ENCODE measurements around the gene GTPBP1. TPM values are rescaled to one million over a fixed set of nuclear protein-coding genes. Genes with fewer than 3 reads are reported as not detected.
A peak's percentile ranks its signal among the peaks of the same experiment; 100 is the strongest.

The GTPBP1 gene
- total and polyA plus RNA-seq, 8 donors: 42.3 to 51.0 (median 46.3) TPM

DNA sequence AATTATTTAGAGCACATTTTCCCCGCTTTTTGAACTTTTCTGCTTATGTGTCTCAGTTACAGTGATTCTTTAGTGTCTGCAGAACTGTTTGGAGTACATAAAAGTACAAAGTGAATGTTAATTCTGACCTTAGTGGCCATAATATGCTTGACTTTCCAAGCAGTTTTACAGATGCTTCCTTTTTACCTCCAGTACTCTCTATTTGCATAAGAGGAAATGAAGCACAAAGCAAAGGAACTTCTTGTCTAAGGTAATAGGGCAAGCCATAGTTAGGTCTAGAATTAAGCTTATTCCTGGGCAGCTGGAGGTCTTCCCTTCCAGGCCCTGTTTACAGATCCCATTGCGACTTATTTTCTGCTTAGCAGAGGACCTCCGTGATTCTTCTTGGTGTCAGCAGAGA is 3.6 kb downstream of the GTPBP1 start:
- DNase-seq: no peak
- no peaks in the 10 kb centered on the region for H3K27me3 ChIP-seq
- H3K4me1 ChIP-seq: peaks cover 12 to 79% of the 10 kb centered on the region in 2 donors
- no peak for TF ChIP-seq CTCF (IDR thresholded peaks at IDR 0.05)
- no peak overlapping the region for H3K4me3 ChIP-seq
- peaks cover 0 to 13% of the 10 kb centered on the region in 2 donors for H3K36me3 ChIP-seq
- intact Hi-C loops (cut with DNase I): no loop called here
- H3K27ac ChIP-seq: peak overlapping the region in 1 of 2 donors; percentile 55
- no peak for ATAC-seq
- H3K9me3 ChIP-seq: no peaks in the 10 kb centered on the region

DNA sequence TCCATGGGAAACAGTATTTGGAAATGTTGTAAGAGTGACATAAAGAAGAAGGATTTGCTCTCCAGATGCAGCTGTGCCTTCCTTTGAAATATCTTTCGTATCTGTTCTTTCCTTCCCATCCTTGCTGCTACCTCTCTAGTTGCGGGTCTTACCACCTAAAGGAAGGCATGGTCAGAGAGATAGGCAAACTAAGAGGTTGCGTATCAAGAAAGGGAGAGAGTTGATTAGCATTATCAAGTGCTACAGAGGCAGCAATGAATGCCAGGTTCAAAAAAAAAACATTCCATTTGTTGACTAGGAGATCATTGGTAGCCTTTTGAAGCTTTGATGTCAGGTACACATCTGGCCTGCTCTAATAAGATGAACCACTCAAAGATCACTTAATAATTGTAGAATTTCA is 4.6 kb downstream of the GTPBP1 start:
- peaks cover 0 to 16% of the 10 kb centered on the region in 2 donors for H3K36me3 ChIP-seq
- no peaks in the 10 kb centered on the region for H3K9me3 ChIP-seq
- H3K4me3 ChIP-seq: no peak overlapping the region
- ATAC-seq: no peak
- H3K27ac ChIP-seq: peak overlapping the region in 1 of 2 donors; percentile 55
- no peak for TF ChIP-seq CTCF (IDR thresholded peaks at IDR 0.05)
- H3K27me3 ChIP-seq: no peaks in the 10 kb centered on the region
- H3K4me1 ChIP-seq: peaks cover 12 to 82% of the 10 kb centered on the region in 2 donors
- DNase-seq: no peak
- intact Hi-C loops (cut with DNase I): no loop called here

- Histone ChIP-seq H3K9me3 (no peaks in the 10 kb centered on the region), H3K4me1 (peaks cover 12 to 84% of the 10 kb centered on the region in 2 donors), H3K27me3 (no peaks in the 10 kb centered on the region), H3K27ac (no peak overlapping the region), H3K4me3 (no peak overlapping the region), H3K36me3 (peaks cover 0 to 19% of the 10 kb centered on the region in 2 donors)
- DNase-seq: no peak
- no peak for ATAC-seq
- TF ChIP-seq CTCF (IDR thresholded peaks at IDR 0.05): no peak
- intact Hi-C loops (cut with DNase I): no loop called here
Measured at GRCh38 chr22:38710866-38711265, 5.1 kb downstream of the GTPBP1 start.

DNA sequence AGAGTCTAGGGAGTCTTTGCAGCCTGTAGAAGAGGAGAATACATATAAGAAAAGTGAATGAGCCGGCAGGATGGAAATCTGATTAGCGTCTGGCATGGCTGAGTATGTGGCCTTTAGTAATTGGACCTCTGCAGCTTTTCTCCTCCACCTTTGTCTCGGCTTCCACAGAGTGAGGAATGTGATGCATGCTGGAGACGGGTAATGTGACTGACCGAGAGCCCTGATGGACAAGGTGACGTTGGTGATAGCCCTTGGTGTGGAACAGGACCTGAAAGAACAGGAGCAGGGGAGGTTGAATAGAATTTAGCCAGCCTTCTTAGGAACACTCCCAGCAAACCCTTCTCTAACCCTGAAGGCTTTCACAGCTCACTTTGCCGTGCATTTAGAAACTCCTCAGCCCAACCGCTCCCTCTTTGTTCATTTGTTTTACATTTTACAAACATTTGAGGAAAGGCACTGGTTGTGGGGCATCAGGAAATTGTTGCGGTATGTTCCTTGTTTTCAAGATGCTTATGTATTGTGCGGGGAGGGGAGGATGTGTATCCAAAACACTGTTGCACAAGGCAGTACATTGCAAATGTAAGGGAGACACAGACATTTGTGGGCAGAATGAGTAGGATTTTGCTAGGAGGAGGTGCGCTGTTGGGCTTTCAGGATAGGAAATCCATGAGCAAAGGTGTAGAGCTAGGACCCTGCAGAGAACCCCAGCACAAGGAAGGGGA is 6.9 kb downstream of the GTPBP1 start:
- H3K4me3 ChIP-seq: no peak overlapping the region
- ATAC-seq: no peak
- intact Hi-C loops (cut with DNase I): no loop called here
- peaks cover 5 to 74% of the 10 kb centered on the region in 2 donors for H3K4me1 ChIP-seq
- H3K27me3 ChIP-seq: no peaks in the 10 kb centered on the region
- peak overlapping the region in 1 of 2 donors; percentile 13 for H3K27ac ChIP-seq
- H3K36me3 ChIP-seq: peaks cover 0 to 37% of the 10 kb centered on the region in 2 donors
- no peaks in the 10 kb centered on the region for H3K9me3 ChIP-seq
- DNase-seq: no peak
- no peak for TF ChIP-seq CTCF (IDR thresholded peaks at IDR 0.05)

GRCh38 chr22:38713921-38714320 is 8.2 kb downstream of the GTPBP1 start:
- DNase-seq: no peak
- H3K27ac ChIP-seq: no peak overlapping the region
- ATAC-seq: peak; percentile 7

More at GRCh38 chr22:38713921-38714320, 8.2 kb downstream of the GTPBP1 start:
- Histone ChIP-seq H3K27me3 (no peaks in the 10 kb centered on the region), H3K9me3 (no peaks in the 10 kb centered on the region), H3K36me3 (peaks cover 0 to 47% of the 10 kb centered on the region in 2 donors), H3K4me1 (peaks cover 12 to 74% of the 10 kb centered on the region in 2 donors), H3K4me3 (no peak overlapping the region)
- intact Hi-C loops (cut with DNase I): no loop called here
- TF ChIP-seq CTCF (IDR thresholded peaks at IDR 0.05): no peak
